DOHH2 (cell line): ENCODE data around the gene R3HDM4.

ENCODE experiments used
- H3F3A ChIP-seq: fragments of 200-600 bp; sonication (generic), shearing (Covaris generic); 2 replicates; pipeline ENCODE4 v1.6.0; 2016; ENCODE audit warnings: antibody characterized with exemption, mild to moderate bottlenecking; ENCODE audit not compliant: control insufficient read depth, insufficient read depth
- H3K27ac ChIP-seq: fragments of 200-600 bp; sonication (generic); 2 replicates; pipeline ENCODE4 v1.5.1; 2014; ENCODE audit warnings: low read depth, mild to moderate bottlenecking, low read length, moderate library complexity
- H3K27me3 ChIP-seq: fragments of 200-600 bp; sonication (generic); 2 replicates; pipeline ENCODE4 v1.6.1; 2014; ENCODE audit warnings: mild to moderate bottlenecking, low read length, mixed read lengths; ENCODE audit not compliant: control insufficient read depth
- H3K36me3 ChIP-seq: fragments of 200-600 bp; sonication (generic); 2 replicates; pipeline ENCODE4 v1.6.1; 2014; ENCODE audit warnings: mild to moderate bottlenecking, low read length, moderate library complexity, mixed read lengths; ENCODE audit not compliant: control insufficient read depth
- H3K4me1 ChIP-seq: fragments of 200-600 bp; sonication (generic); 2 replicates; pipeline ENCODE4 v1.6.1; 2014; ENCODE audit warnings: mild to moderate bottlenecking, low read length, mixed read lengths; ENCODE audit not compliant: control insufficient read depth
- H3K4me2 ChIP-seq: fragments of 200-600 bp; sonication (generic); 2 replicates; pipeline ENCODE4 v1.6.0; 2014; ENCODE audit warnings: mild to moderate bottlenecking, low read length, moderate library complexity
- H3K4me3 ChIP-seq: fragments of 200-600 bp; sonication (generic); 2 replicates; pipeline ENCODE4 v1.5.1; 2014; ENCODE audit warnings: mild to moderate bottlenecking, low read length, mixed read lengths
- H3K79me2 ChIP-seq: fragments of 200-600 bp; sonication (generic); 2 replicates; pipeline ENCODE4 v1.6.1; 2014; ENCODE audit warnings: mild to moderate bottlenecking, low read length, mixed read lengths; ENCODE audit not compliant: control insufficient read depth
- H3K9me2 ChIP-seq: fragments of 200-600 bp; sonication (generic); replicated peaks from 2 replicates; pipeline ENCODE4 v1.6.1; 2014; ENCODE audit warnings: mild to moderate bottlenecking, low read length, mixed read lengths; ENCODE audit not compliant: control insufficient read depth
- H3K9me3 ChIP-seq: fragments of 200-600 bp; sonication (generic); 2 replicates; pipeline ENCODE4 v1.6.1; 2014; ENCODE audit warnings: antibody characterized with exemption, low read length, mixed read lengths; ENCODE audit not compliant: control insufficient read depth, insufficient read depth
- H4K20me1 ChIP-seq: fragments of 200-600 bp; sonication (generic); 2 replicates; pipeline ENCODE4 v1.6.0; 2014; ENCODE audit warnings: low read depth, mild to moderate bottlenecking, antibody characterized with exemption, low read length, moderate library complexity; ENCODE audit not compliant: control insufficient read depth, insufficient read depth
- CTCF ChIP-seq: fragments of 200-600 bp; sonication (generic); IDR thresholded peaks from one replicate; pipeline ENCODE4 v1.5.1; 2014; ENCODE audit warnings: antibody characterized with exemption, mild to moderate bottlenecking, low read depth, low read length; ENCODE audit not compliant: poor library complexity, severe bottlenecking
- EZH2phosphoT487 ChIP-seq: fragments of 200-600 bp; sonication (generic); IDR thresholded peaks from 2 replicates; pipeline ENCODE4 v1.6.1; 2017; ENCODE audit warnings: borderline replicate concordance, mild to moderate bottlenecking, antibody characterized with exemption, low read length, moderate library complexity, mixed read lengths

Gene R3HDM4

DNA sequence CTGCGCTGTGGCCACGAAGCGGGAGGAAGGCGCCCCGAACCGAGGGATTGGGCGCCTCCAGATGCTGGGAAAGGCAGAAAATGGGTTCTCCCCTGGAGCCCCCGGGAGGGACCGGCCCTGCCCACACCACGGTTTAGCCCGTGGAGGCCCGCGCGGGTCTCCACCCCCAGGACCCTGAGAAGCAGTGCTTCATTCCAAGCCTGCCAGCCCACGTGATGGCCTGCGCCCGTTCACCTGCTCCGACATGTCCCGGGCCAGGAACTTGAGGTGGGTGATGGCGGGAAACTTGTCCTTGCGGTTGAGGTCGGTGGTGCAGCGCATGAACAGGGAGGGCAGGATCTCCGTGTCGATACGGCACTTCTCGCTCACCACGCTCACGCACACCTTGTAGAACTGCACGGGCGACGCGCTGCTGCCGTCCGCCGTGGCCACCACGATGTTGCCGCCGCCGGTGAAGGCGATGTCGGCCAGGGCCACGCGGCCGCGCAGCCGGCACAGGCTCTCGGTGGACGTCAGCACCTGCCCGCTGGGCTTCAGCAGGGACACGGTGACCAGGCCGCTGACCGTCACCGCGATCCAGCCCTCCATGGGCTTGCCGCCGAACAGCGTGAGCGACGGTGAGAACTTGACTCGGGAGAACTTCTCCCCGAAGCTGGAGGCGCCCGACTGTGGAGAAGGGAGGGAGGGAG, 27.3 kb downstream of the R3HDM4 start:
- Histone ChIP-seq H3K9me2 (no peaks in the 10 kb centered on the region), H3K36me3 (peaks cover 16% of the 10 kb centered on the region), H3K79me2 (no peaks in the 10 kb centered on the region; the same call in 1 of the 2 replicates), H3K4me3 (no peak overlapping the region), H3K27me3 (no peaks in the 10 kb centered on the region), H3K4me2 (no peak overlapping the region), H3F3A (no peaks in the 10 kb centered on the region), H3K27ac (no peak overlapping the region), H4K20me1 (no peaks in the 10 kb centered on the region), H3K4me1 (peaks cover 5% of the 10 kb centered on the region), H3K9me3 (no peaks in the 10 kb centered on the region)
- TF ChIP-seq EZH2phosphoT487, result no peak
- no peak for TF ChIP-seq CTCF

DNA sequence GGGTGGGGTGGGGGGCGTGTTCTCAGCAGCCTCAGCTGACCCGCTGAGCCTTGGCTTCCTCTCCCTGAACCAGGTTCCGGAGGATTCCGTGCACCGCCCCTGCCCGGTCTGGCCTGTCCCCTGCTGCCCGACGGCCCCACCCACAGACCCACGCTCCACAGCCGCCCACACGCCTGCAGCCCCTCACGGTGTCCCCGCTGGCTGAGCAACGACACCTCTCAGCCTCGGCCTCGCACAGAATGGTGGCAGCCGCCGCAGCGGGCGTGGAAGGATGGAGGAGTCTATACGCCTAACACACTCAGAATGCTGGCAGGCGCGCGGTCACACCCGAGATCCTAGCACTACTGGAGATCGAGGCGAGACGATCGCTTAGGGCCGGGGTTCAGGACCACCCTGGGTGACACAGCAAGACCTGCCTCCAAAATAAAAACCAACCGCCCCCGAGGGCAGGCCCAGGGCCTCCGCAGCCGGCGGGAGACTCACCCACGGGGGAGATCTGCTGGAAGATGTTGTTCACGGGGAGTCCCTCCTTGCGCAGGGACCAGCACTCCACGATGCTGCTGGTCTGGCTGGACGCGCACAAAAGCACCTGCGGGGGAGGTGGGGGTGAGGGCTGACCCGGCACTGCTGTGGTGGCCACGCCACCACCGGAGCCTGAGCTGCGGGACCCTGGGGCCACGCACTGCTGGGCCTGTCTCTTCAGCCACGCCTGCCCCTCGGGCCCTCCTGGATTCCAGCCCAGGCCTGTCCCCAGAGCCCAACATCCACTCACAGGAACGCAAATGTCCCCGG, 28.4 kb downstream of the R3HDM4 start:
- Histone ChIP-seq H3K4me1 (peaks cover 5% of the 10 kb centered on the region), H3K27ac (no peak overlapping the region), H4K20me1 (no peaks in the 10 kb centered on the region), H3K4me3 (no peak overlapping the region), H3K4me2 (no peak overlapping the region), H3K36me3 (peaks cover 11% of the 10 kb centered on the region), H3K27me3 (no peaks in the 10 kb centered on the region), H3K9me2 (no peaks in the 10 kb centered on the region), H3F3A (no peaks in the 10 kb centered on the region), H3K9me3 (no peaks in the 10 kb centered on the region), H3K79me2 (no peaks in the 10 kb centered on the region)
- no peak for TF ChIP-seq EZH2phosphoT487
- TF ChIP-seq CTCF, result no peak

DNA sequence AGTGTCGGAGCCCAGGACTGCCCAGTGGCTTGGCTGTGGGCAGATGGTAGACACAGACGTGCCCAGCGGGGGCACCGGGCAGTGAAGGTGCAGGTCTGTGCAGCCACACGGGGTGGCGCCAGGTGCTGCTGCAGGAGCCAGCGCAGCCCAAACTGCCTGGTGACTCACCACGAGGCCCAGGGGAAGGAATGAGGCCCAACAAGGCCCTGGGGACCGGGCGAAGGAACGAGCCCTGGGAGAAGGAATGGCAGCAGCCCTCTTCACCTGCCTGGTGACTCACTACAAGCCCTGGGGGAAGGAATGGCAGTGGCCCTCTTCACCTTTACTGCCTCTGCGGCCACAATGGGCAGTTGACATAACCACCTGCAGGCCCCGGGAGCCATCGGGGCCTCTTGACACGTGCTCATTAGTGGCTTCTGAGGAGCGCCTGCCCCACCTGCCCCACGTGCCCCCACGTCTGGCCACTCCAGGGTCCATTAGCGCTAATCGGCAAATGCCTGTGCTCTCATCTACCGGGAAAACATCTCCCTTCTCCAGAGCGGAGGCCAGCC, 29.3 kb downstream of the R3HDM4 start:
- Histone ChIP-seq H3K4me3 (no peak overlapping the region), H4K20me1 (no peaks in the 10 kb centered on the region), H3K27me3 (no peaks in the 10 kb centered on the region), H3K9me3 (no peaks in the 10 kb centered on the region), H3K9me2 (no peaks in the 10 kb centered on the region), H3F3A (no peaks in the 10 kb centered on the region), H3K4me2 (no peak overlapping the region), H3K4me1 (peaks cover 3% of the 10 kb centered on the region), H3K27ac (no peak overlapping the region), H3K79me2 (no peaks in the 10 kb centered on the region), H3K36me3 (peaks cover 5% of the 10 kb centered on the region; the same call in 1 of the 2 replicates)
- TF ChIP-seq CTCF, result no peak
- no peak for TF ChIP-seq EZH2phosphoT487
